HG03432 (cell line): ENCODE results near the gene ARHGEF19.
A peak's percentile ranks its signal among the peaks of the same experiment; 100 is the strongest.
"Not testable (repeated sequence)": the region's sequence is repeated elsewhere in the genome, so short reads cannot be mapped to it uniquely, and the experiment has no call there.

Source experiments
- ATAC-seq: cut with Tn5 transposase; IDR thresholded peaks from one replicate; pipeline ENCODE4 v1.9.1; 2021; ENCODE audit warnings: mild to moderate bottlenecking, moderate library complexity; ENCODE audit not compliant: unreplicated experiment

The ARHGEF19 gene

GRCh38 chr1:16205891-16206546 is 6.4 kb downstream of the ARHGEF19 start:
- peak; percentile 18 for ATAC-seq

- no peak for ATAC-seq
These were observed 7.1 kb downstream of the ARHGEF19 start for GRCh38 chr1:16205334-16205671.

GRCh38 chr1:16204634-16205333 is 7.7 kb downstream of the ARHGEF19 start:
- no peak for ATAC-seq

GRCh38 chr1:16204216-16204615 is 8.2 kb downstream of the ARHGEF19 start:
- no peak for ATAC-seq

- no peak for ATAC-seq
These were observed 8.9 kb downstream of the ARHGEF19 start for GRCh38 chr1:16203550-16203949.

GRCh38 chr1:16202281-16203210 is 9.9 kb downstream of the ARHGEF19 start:
- no peak for ATAC-seq

GRCh38 chr1:16199700-16200099 is 12.8 kb downstream of the ARHGEF19 start:
- no peak for ATAC-seq

- no peak for ATAC-seq
These were observed 13.3 kb downstream of the ARHGEF19 start for GRCh38 chr1:16199157-16199501.

GRCh38 chr1:16198444-16199156 is 13.9 kb downstream of the ARHGEF19 start:
- ATAC-seq: no peak

- ATAC-seq: no peak
These were observed 15.6 kb downstream of the ARHGEF19 start for GRCh38 chr1:16196874-16197273.

- ATAC-seq: not testable (repeated sequence)
These were observed 16.3 kb downstream of the ARHGEF19 start for GRCh38 chr1:16196139-16196538.

- no peak for ATAC-seq
These were observed 16.9 kb downstream of the ARHGEF19 start for GRCh38 chr1:16195518-16195905.

GRCh38 chr1:16191916-16192546 is 20.4 kb downstream of the ARHGEF19 start:
- no peak for ATAC-seq

GRCh38 chr1:16191309-16191708 is 21.1 kb downstream of the ARHGEF19 start:
- ATAC-seq: no peak

GRCh38 chr1:16189921-16190621 is 22.4 kb downstream of the ARHGEF19 start:
- ATAC-seq: no peak

GRCh38 chr1:16189003-16189402 is 23.4 kb downstream of the ARHGEF19 start:
- ATAC-seq: no peak

GRCh38 chr1:16187748-16188401 is 24.6 kb downstream of the ARHGEF19 start:
- no peak for ATAC-seq

- ATAC-seq: no peak
These were observed 25.7 kb downstream of the ARHGEF19 start for GRCh38 chr1:16186655-16187235.
